ENCODE data around the gene LDLRAD2. TPM values are rescaled to one million over a fixed set of nuclear protein-coding genes. Genes with fewer than 3 reads are reported as not detected.

The LDLRAD2 gene
- total RNA-seq, 1 experiment from 2014 or later, result 0.04 TPM

GRCh38 chr1:21838359-21839157 lies 26.5 kb downstream of the LDLRAD2 start:
- Histone ChIP-seq H3K36me3 (peaks cover 94% of the 10 kb centered on the region), H3K9me3 (replicated peaks) (0 out of 2 replicates have a peak, but pooled peaks cover 3% of the 10 kb centered on the region), H3K27ac (no peak overlapping the region), H3K27me3 (no peaks in the 10 kb centered on the region), H3K4me3 (no peak overlapping the region), H3K4me1 (no peaks in the 10 kb centered on the region)
- no peak for DNase-seq

DNA sequence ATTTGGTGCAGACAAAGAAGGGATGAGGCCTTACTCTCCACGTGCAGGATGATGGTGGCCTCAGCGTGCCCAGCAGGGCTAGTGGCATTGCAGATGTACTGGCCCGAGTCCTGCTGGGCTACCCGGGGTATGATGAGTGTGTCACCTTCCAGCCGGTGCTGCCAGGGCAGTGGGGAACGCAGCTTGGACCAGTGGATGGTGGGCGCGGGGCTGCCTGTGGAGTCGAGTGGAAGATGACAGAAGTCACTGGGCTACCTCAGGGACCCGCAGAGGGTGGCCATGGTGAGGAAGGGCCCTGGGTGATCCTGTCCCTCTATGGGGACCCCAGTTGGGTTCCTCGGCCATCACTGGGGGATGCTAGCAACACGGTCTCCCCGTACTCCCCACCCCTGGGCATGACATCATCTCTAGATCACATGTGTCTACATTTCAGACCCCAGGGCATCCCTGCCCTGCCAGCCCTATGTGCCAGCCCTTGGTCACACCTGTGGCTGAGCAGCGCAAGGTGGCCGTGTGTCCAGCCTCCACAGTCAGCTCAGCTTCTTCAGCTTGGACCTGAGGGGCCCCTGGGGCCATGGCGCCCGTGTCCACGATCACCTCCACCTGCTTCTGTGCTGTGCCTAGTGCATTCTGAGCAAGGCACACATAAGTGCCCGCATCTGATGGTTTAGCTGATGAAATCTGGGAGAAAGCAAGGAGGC lies 27.4 kb downstream of the LDLRAD2 start:
- peaks cover 94% of the 10 kb centered on the region for H3K36me3 ChIP-seq
- H3K27me3 ChIP-seq, result no peaks in the 10 kb centered on the region

GRCh38 chr1:21840981-21841380 lies 28.9 kb downstream of the LDLRAD2 start:
- no peaks in the 10 kb centered on the region for H3K9me3 ChIP-seq (replicated peaks)
- no peak for DNase-seq
- no peak overlapping the region for H3K4me3 ChIP-seq
- no peaks in the 10 kb centered on the region for H3K27me3 ChIP-seq
- H3K36me3 ChIP-seq, result peaks cover 94% of the 10 kb centered on the region
- no peak overlapping the region for H3K27ac ChIP-seq
- H3K4me1 ChIP-seq, result no peaks in the 10 kb centered on the region

More for the DNA sequence above, 27.4 kb downstream of the LDLRAD2 start:
- DNase-seq, result no peak
- Histone ChIP-seq H3K4me3 (no peak overlapping the region), H3K9me3 (replicated peaks) (0 out of 2 replicates have a peak, but pooled peaks cover 1% of the 10 kb centered on the region), H3K4me1 (no peaks in the 10 kb centered on the region), H3K27ac (no peak overlapping the region)

- no peak overlapping the region for H3K4me3 ChIP-seq
- H3K9me3 ChIP-seq (replicated peaks), result no peaks in the 10 kb centered on the region
- H3K4me1 ChIP-seq, result no peaks in the 10 kb centered on the region
- no peaks in the 10 kb centered on the region for H3K27me3 ChIP-seq
- DNase-seq, result no peak
- H3K27ac ChIP-seq, result no peak overlapping the region
- peaks cover 94% of the 10 kb centered on the region for H3K36me3 ChIP-seq
These were observed 29.9 kb downstream of the LDLRAD2 start for GRCh38 chr1:21841852-21842466.

GRCh38 chr1:21842606-21843162 lies 30.6 kb downstream of the LDLRAD2 start:
- no peaks in the 10 kb centered on the region for H3K27me3 ChIP-seq
- H3K4me3 ChIP-seq, result no peak overlapping the region
- no peak overlapping the region for H3K27ac ChIP-seq
- DNase-seq, result no peak
- no peaks in the 10 kb centered on the region for H3K4me1 ChIP-seq
- peaks cover 94% of the 10 kb centered on the region for H3K36me3 ChIP-seq
- H3K9me3 ChIP-seq (replicated peaks), result no peaks in the 10 kb centered on the region

DNA sequence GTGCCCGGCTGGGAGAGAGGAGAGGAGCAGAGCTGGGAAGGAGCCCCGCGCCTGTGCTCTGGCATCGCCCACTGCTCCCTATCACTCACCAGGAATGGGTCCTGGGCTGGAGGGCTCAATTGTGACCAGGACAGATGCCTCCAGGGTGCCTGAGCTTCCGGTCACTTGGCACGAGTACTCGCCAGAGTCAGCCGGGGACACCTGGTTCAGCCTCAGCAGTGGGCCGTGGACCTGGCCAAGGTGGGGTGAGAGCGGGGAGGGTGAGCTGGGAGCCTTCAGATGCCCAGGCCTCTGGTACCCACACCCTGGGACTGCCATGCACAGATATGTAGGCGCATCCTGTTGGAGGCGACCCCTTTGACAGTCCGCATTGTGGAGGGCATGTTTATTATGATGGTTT lies 31.1 kb downstream of the LDLRAD2 start:
- no peaks in the 10 kb centered on the region for H3K27me3 ChIP-seq
- H3K27ac ChIP-seq, result no peak overlapping the region
- no peaks in the 10 kb centered on the region for H3K9me3 ChIP-seq (replicated peaks)
- no peak for DNase-seq
- H3K4me1 ChIP-seq, result no peaks in the 10 kb centered on the region
- peaks cover 96% of the 10 kb centered on the region for H3K36me3 ChIP-seq
- H3K4me3 ChIP-seq, result no peak overlapping the region

- DNase-seq, result no peak
- Histone ChIP-seq H3K9me3 (replicated peaks) (no peaks in the 10 kb centered on the region), H3K4me1 (no peaks in the 10 kb centered on the region), H3K27me3 (no peaks in the 10 kb centered on the region), H3K4me3 (no peak overlapping the region), H3K27ac (no peak overlapping the region), H3K36me3 (peaks cover 97% of the 10 kb centered on the region)
These were observed 31.9 kb downstream of the LDLRAD2 start for GRCh38 chr1:21843996-21844395.

GRCh38 chr1:21845646-21846641 lies 33.9 kb downstream of the LDLRAD2 start:
- peak in 1 of 2 experiments; percentile 56 for DNase-seq
- H3K27ac ChIP-seq, result no peak overlapping the region
- H3K9me3 ChIP-seq (replicated peaks), result no peaks in the 10 kb centered on the region
- no peaks in the 10 kb centered on the region for H3K27me3 ChIP-seq
- H3K4me3 ChIP-seq, result no peak overlapping the region
- peaks cover 94% of the 10 kb centered on the region for H3K36me3 ChIP-seq
- no peaks in the 10 kb centered on the region for H3K4me1 ChIP-seq

- H3K27ac ChIP-seq, result no peak overlapping the region
- H3K27me3 ChIP-seq, result no peaks in the 10 kb centered on the region
- peaks cover 95% of the 10 kb centered on the region for H3K36me3 ChIP-seq
- no peak for DNase-seq
- H3K4me3 ChIP-seq, result no peak overlapping the region
- no peaks in the 10 kb centered on the region for H3K9me3 ChIP-seq (replicated peaks)
- H3K4me1 ChIP-seq, result no peaks in the 10 kb centered on the region
These were observed 35.4 kb downstream of the LDLRAD2 start for GRCh38 chr1:21847223-21848205.

DNA sequence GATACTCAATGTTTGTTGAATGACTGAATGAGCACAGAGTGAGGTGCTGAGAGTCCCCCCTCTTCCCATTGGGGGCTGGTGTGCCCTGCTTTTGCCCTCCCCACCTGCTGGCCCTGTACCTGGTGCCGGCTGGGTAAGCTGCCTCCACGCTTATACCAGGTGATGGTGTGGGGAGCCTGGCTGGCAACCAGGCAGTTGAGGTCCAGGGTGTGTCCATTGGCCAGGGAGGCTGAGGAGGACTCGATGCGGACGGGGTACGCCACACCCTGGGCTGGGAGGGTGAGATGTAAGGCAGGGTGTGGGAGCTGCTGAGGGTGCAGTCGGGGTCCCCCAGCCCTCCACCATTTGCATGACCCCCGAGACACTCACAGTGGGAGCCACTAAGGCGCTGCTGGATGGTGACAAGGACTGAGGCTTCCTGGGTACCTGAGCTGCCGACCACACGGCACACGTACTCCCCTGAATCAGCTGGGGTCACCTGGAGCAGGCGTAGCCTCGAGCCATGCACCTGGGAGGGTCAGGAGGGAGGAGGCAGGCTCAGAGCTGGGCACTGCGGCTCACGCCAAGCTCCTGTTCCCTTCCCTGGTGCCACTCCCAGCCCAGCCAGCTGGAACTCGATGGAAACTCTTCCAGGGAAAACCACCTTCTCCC lies 36.6 kb downstream of the LDLRAD2 start:
- Histone ChIP-seq H3K4me1 (no peaks in the 10 kb centered on the region), H3K36me3 (peaks cover 96% of the 10 kb centered on the region), H3K4me3 (no peak overlapping the region), H3K27ac (no peak overlapping the region), H3K27me3 (no peaks in the 10 kb centered on the region), H3K9me3 (replicated peaks) (no peaks in the 10 kb centered on the region)
- DNase-seq, result no peak

DNA sequence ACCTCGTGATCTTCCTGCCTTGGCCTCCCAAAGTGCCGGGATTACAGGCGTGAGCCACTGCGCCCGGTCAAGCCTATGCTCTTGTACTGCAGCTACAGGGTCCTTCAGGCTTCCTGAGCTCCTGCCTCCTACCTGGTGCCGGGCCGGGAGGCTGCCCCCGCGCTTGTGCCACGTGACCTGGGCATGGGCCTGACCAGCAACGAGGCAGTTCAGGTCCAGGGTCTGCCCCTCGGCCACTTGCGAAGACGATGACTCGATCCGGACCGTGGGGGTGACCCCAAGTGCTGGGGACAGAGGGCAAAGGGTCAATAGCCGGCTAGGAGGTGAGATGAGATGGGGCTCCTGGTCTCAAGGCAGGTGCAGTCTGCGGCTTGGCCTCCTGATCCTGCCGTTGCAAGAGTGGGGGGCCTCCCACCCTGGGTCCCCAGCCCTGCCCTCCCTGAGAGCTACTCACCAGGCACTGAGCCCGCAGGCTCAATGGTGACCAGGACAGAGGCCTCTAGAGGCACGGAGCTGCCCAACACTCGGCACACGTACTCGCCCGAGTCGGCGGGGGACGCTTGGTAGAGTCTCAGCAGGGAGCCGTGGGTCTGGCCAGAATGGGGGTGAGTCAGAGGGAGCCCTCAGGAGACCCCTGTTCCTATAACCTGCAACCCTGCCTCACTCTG lies 38.0 kb downstream of the LDLRAD2 start:
- H3K27me3 ChIP-seq, result no peaks in the 10 kb centered on the region
- DNase-seq, result no peak
- H3K4me3 ChIP-seq, result no peak overlapping the region
- H3K27ac ChIP-seq, result no peak overlapping the region
- no peaks in the 10 kb centered on the region for H3K9me3 ChIP-seq (replicated peaks)
- peaks cover 96% of the 10 kb centered on the region for H3K36me3 ChIP-seq
- no peaks in the 10 kb centered on the region for H3K4me1 ChIP-seq

- Histone ChIP-seq H3K36me3 (peaks cover 95% of the 10 kb centered on the region), H3K9me3 (replicated peaks) (no peaks in the 10 kb centered on the region), H3K27me3 (no peaks in the 10 kb centered on the region), H3K4me3 (no peak overlapping the region), H3K27ac (no peak overlapping the region), H3K4me1 (no peaks in the 10 kb centered on the region)
- DNase-seq, result no peak
These were observed 39.6 kb downstream of the LDLRAD2 start for GRCh38 chr1:21851430-21852250.
